Kidney tubule cell (primary cell): ENCODE results near the gene TTC21A.
"Not testable (repeated sequence)": the region's sequence is repeated elsewhere in the genome, so short reads cannot be mapped to it uniquely, and the experiment has no call there.

Source experiments
- DNase-seq: peaks from one replicate; pipeline ENCODE4 v3.0.0-alpha.2; 2018; ENCODE audit warnings: low spot score

TTC21A gene

GRCh38 chr3:39107388-39108199 lies at the start of gene TTC21A, which contains the start of gene GORASP1:
Gene TTC21A, plus strand, starts transcription at chr3:39107680. Its CDS starts 158 bp downstream, at chr3:39107838.
Gene GORASP1, minus strand, starts transcription at chr3:39107627. Its CDS starts 86 bp downstream, at chr3:39107541.
- DNase-seq: peak; percentile 85

GRCh38 chr3:39061228-39061627 lies 46.3 kb upstream of the TTC21A start:
- not testable (repeated sequence) for DNase-seq

DNA sequence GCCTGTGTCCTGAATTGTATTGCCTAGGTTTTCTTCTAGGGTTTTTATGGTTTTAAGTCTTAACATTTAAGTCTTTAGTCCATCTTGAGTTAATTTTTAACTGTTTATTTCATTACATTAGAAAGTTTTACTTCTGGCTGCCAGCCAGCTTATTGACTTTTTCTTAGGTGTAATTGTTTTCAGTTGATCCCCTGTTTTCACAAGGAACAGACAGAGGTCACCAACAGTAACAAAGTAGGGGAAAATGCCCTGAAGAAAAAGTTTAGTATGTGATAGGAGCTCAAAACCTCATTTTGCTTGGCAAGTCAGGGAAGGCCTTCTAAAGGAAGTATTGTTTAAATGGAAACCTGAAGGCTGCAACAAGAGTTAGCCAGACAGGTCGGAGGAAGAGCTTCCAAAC lies 45.3 kb upstream of the TTC21A start:
- DNase-seq: no peak

GRCh38 chr3:39063143-39063542 lies 44.3 kb upstream of the TTC21A start:
- no peak for DNase-seq

- DNase-seq: peak; percentile 78
These were observed 42.8 kb upstream of the TTC21A start for GRCh38 chr3:39064646-39065045.

- DNase-seq: peak; percentile 59
These were observed 42.3 kb upstream of the TTC21A start for GRCh38 chr3:39065197-39065596.

DNA sequence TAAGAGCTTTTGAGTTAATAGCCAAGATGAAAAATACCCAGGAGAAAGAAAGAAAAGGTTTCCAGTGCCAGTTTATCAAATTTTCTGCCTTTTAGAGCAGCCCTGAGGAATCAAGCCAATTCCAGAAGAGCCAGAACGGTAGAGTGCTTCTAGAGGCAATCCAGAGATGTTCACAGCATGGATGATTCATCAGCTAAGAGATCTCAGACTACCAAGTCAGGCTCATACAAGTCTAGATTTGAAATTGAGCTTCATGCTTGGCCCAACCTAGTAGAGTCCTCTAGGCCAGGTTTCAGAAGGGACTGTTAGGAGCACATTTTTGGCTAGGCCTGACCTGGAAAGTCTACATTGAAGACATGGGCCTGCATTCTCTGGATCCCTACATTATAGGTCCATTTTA lies 40.2 kb upstream of the TTC21A start:
- peak; percentile 19 for DNase-seq

DNA sequence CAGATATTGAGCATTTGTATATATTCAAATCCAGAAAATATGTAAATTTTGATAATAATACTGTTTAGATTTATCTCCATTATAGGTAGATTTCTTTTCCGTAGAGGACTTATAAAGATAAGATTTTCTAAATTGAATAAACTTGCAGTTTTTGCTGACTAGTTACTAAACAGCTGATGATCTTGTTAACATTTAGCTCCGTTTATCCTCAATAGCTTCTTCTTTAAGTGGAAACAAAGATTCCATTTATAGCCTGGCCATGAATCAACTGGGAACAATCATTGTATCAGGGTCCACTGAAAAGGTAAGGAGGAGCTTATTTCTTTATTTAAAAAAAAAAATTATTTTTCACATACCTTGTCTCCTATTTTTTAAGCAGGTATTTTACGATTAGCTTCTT lies 38.9 kb upstream of the TTC21A start:
- no peak for DNase-seq

DNA sequence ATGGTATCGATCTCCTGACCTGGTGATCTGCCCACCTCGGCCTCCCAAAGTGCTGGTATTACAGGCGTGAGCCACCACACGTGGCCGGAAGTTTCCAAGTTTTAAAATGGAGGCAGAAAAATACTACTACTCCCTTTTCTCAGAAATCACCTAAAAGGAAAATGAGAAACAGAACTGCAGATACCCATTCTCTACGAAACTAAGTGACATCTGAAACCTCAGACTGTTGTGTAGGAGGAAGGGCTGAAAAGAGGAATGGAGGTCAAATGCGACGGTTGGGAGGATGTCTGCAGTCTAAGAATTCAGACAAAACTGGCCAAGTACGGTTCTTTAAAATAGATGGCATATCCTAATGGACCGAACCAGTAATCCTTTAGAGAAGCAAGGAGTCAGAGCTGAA lies 31.6 kb upstream of the TTC21A start:
- no peak for DNase-seq

- DNase-seq: no peak
These were observed 27.9 kb upstream of the TTC21A start for GRCh38 chr3:39079530-39079929.

- no peak for DNase-seq
These were observed 27.5 kb upstream of the TTC21A start for GRCh38 chr3:39080026-39080425.

DNA sequence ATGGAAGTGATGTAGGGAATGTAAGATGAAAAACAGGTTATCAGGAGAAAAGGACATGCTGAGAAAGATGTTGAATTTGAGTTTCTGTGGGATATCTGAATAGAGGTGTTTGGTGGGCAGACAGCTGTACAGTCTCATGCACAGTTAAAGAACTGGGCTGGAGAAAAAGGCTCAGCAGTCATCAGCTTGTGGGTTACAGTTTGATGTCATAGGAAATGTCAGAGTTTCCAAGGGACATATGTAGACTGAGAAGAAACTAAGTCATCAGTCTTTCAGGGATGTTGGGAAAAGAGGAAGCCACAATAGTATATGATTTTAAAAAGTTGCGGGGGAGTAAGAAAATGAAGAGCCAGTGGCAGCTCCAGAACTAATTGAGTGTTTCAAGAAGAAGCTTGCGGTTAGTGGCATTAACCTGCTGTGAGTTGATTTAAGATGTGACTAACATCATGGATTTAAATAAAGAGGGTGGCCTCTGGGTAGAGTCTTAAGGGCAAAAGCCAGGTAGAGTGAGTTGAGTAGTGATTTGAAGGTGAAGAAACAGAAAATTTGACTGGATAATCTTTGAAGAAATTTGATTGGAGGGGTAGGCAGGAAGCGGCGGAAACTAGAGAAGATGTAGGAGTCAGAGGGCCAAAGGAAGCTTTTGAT lies 24.7 kb upstream of the TTC21A start:
- no peak for DNase-seq

GRCh38 chr3:39086144-39086543 lies 21.3 kb upstream of the TTC21A start:
- DNase-seq: no peak

GRCh38 chr3:39088456-39088855 lies 19.0 kb upstream of the TTC21A start:
- no peak for DNase-seq

DNA sequence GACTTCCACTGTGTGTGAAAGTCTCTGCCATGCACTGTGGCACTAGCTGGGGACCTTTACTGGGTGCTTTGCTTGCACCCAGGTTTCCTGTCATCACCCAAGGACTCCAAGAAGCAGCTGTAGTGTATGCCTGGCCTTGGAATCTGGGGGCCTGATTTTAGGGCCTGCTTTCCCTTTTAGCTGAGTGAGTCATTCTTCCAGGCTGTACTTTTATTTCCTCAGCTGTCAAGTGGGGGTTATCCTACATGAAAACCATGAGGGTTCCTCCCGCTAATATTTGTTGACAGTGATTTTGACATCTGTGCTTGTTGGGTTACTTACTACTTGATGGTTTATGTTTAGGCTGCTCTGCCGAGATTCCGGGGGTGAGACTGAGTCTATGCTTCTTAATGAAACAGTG lies 18.6 kb upstream of the TTC21A start:
- DNase-seq: no peak

DNA sequence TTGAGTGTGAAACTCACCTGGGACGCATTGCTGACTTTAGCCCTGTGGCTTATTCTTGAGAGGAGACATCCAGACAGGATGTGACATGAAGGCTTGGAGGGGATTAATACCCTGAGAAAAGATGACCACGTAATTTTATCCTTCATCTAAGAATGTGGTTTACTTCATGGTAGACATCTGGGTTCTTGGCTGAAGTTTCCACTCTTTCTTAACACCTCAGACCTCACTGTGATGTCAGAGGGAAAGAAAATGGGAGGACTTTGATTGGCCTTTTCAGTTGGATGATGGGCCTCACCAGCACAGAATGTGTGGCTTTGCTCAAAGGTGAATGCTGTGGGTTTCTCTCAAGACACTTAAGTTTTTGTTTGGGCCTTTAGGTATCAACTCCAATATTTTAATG lies 16.6 kb upstream of the TTC21A start:
- DNase-seq: no peak

GRCh38 chr3:39094851-39095677 lies 12.4 kb upstream of the TTC21A start:
- no peak for DNase-seq

DNA sequence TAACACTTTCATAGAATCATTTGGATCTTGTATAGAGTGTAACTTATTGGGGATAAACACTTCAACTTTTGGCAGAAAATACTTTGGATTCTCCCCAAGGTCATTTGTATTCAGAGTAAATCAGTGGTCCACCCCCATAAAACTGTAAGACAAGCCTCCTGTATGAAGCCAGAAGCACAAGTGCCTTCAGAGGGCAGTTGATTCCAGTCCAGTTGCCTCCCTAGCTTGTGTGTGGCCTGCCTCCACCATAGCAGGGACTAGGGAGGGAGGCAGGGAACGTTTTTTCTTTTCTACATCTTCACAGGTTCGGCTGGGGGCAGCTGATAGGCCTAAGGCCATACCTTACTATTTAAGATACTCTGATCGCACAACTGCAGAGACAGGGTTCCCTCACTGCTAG lies 11.7 kb upstream of the TTC21A start:
- no peak for DNase-seq

DNA sequence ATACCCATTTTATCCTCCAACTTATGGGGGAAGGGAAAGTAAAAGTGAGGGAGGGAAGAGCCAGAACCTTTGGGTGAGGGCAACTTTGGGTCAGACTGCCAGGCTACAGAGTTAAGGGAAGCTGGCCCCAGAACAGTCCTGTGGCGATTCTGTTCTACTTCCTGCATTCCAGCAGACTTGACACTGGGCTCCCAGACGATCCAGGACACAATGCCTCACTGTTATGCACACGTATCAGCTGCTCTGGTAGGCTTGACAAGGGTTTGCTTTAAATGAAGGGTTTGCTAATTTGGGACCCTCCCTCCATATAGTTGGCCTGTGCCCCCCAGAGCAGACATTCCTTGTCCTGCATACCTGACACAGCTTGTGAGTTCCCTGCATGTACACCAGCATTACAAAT lies 10.7 kb upstream of the TTC21A start:
- peak; percentile 62 for DNase-seq

DNA sequence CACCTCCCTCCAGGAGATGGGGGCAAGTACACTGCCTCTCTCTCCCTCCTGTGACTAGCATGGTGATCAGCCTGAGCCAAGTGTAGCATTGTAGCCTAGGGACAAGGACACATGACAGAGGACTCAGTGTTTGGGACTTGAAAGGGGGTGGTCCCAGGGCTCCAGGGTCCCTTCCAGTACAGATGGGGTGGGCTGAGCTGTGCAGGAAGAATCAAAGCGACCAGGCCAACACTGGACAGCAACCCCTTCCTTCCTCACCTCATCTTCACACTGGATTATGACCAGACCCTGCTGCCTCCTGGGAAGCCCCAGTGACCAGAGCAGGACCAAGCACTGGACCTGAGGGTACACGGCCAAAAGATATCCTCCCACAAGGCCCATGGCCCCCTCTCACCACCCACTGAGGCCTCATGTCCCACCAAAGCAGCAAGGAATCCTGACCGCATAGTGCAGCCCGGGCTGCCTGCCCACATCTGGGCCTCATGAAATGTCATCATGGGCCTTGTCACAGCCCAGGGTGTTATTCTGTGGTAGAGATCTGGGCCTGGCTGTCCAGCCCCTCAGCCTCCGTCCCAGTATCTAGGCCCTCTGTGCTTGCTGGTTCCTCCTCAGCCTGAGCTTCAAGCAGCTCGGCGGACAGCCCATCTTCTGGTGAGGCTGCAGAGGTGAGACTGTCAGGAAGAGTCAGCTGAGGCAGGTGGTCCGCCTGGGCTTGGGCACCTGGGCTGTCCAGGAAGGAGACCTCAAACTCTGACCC lies 9.6 kb upstream of the TTC21A start:
- no peak for DNase-seq

- DNase-seq: no peak
These were observed 8.9 kb upstream of the TTC21A start for GRCh38 chr3:39098473-39099000.

- no peak for DNase-seq
These were observed 8.2 kb upstream of the TTC21A start for GRCh38 chr3:39099242-39099641.
